Activated CD8-positive, alpha-beta memory T cell treated with anti-CD3 and anti-CD28 coated beads, Interleukin-2, amount 50 U/mL, for 24 hours (primary cell): ENCODE data around the gene CHAT.

Source experiments
- DNase-seq: peaks from one replicate; pipeline ENCODE4 v3.0.0-alpha.2; 2020; ENCODE audit errors: extremely low read depth

The CHAT gene

DNA sequence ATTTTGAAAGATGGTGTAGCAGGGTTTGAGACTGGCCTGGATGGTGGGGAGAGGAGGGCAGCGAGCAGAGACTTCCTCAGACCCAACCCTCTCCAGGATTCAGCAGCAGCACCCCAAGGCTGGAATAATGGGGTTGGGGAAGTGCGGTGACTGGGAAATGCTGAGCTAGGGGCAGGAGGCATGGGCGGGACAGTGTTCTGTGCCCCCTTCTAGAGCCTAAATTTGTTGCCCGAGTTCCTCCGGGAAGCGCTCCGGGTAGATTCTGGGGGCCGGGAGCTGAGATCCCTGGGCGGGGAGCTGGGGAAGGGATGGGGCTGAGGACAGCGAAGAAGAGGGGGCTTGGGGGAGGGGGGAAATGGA lies at the start of gene CHAT:
Gene CHAT (plus strand): TSS at position 156 of the 360 bp plus-strand sequence. CDS start 153 bp downstream, at position 309.
- no peak for DNase-seq

DNA sequence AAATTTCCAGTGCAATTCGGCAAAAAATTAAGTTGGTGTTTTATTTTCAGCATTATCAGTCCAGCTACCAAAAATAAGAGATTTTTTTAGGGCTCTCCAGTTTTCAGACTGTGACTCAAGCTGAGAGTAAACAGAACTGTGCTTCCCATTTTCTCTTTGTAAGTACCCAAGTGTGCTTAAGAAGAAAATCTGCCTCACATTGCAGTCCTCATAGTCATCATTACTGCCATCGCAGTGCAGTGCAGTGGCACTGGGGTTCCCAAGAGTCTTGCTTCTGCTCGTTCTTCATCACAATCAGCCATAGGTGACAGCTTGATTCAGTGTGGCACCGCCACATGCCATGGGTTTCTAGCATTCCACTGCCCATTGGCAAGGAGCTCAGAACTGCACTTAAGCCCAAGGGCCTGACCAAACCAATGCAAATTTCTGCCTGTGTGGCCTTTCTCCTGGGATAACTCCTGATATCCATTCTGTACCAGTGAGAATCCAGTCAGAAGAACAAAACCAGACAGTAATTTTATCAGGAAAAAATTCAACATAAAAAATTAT lies 49.3 kb upstream of the CHAT start:
- no peak for DNase-seq

DNA sequence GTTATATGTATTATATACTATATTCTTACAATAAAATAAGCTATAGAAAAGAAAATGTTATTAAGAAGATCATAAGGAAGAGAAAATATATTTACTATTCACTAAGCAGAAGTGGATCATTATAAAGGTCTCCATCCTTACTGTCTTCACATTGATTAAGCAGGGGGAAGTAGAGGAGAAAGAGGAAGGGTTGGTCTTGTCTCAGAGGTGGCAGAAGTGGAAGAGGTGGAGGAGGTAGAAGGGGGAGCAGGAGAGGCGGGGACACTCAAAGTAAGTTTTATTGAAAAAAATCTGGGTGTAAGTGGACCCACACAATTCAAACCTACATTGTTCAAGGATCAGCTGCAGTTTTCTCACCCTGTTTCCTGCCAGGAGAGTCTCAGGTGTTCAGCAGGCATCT lies 46.0 kb upstream of the CHAT start:
- DNase-seq: no peak

DNA sequence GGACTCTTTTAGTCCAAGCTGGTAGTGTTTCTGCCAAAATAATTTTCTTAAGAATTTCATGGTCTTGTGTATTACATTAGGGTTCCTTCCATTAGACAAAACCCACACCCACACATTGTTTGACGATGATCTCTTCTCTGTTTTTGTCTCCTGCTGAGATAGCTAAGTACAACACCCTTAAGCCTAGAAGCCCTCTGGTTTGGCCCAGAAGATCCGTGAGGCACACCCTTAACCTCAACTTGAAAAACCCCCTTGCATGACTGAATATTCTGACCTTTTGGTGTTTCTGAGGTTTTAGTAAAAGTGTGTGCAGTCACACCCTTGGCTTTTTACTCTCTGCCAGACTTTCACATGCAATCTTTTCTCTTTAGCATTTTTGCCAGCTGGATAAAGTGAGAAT lies 45.6 kb upstream of the CHAT start:
- DNase-seq: no peak

DNA sequence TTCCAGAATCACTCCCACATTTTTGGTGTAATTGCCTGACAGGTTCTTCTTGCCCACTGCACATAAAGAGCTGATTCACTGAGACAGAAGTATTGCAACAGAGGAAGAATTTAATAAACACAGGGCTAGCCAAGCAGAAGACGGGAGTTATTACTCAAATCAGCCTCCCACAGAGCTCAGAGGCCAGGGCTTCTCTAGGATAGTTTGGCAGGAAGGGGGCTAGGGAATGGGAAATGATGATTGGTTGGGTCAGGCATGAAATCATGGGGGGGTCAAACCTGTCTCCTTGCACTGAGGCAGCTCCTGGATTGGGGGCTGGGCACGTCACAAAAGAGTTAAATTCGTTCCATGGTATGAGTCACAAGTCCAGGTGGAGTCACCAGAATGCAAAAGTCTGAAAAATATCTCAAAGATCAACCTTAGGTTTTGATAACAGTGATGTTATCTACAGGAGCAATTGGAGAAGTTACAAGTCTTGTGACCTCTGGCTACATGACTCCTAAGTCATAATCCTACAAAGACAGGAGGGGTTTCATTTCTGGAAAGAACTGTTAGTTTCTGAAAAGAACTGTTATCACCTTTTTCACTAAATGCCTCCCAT lies 44.7 kb upstream of the CHAT start:
- DNase-seq: no peak

DNA sequence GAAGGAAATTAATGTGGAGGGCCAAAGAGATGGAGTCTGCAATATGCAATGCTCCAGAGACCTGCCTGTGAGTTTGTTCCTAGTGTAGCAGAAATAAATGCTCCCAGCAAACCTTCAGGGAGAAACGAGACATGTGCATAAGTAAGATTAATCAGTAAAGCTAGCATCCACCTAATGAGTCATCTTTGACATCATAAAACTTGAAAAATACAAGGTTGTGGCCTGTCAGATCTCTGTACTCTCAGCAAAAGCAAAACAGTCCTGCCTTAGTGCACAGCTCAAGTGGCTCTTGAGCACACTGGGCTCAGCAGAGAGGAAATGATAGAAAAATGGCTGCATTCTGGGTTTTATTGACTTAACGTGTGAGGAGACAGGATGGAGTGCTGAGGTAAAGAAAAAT lies 42.4 kb upstream of the CHAT start:
- DNase-seq: no peak

DNA sequence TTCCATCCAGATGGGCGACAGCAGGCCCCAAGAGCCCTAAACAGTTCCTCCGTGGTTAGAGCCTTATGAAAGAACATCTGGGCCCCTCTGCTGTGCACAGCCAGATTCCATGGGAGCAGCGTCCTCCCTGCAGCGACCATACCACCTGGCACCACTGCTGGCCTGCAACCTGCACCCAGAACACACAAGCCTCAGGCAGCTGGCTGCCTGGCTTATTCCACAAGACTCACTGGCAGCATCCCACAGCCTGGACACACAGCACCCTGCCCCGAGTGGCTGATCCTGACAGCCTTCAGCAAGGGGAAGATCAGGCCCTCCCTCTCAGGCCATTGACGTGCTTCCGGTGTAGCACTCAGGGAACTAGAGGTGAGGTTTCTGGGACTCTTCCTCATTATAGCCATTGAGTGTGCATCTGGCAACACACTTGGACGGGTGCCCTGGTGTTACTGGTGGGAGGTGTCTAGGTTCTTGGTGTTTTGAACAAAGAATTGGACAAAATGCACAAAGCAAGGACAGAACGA lies 41.2 kb upstream of the CHAT start:
- no peak for DNase-seq

DNA sequence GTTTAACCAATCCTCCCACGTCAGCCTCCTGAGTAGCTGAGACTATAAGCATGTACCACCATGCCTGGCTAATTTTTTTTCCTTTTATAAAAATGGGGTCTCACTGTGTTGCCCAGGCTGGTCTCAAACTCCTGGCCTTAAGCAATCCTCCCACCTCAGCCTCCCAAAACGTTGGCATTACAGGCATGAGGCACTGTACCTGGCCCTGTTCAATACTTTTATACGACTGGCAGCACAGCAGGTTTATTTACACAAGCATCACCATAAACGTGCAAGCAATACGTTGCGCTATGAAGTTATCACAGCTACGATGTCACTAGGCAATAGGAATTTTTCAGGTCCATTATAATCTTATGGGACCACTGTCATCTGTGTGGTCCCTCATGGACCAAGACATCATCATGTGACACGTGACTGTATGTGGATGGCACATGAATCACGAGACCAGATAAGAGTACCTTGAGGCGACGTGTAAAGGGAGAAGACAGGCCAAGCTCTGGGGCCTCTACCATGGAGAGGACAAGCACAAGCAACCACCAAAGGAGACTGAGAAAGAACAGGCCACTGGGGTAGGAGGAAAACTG lies 38.3 kb upstream of the CHAT start:
- no peak for DNase-seq

DNA sequence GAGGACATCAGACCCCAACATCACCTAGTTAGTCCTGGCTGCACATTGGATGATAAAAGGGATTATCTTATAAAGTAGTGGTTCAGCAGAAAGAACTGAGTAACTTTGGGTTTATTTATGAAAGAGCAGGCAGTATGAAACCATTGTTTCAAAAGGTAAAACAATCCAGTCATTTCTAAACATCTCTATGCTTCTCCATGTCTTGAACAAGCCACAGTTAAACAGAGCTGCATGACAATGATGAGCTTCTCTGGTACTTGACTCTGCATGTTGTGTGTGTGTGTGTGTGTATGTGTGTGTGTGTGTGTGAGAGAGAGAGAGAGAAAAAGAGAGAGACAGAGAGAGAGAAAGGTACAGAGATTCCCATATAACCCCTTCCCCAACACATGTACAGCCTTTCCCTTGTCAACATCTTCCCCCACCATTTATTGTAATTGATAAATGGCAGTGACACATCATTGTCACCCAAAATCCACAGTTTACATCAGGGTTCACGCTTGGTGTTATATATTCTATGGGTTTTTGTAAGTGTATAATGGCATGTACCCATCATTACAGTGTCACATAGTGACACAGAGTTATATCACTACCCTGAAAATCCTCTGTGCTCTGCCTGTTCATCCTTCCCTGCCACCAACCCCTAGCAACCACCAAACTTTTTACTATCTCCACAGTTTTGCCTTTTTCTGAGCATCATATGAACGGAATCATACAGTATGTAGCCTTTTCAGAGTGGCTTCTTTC lies 36.5 kb upstream of the CHAT start:
- DNase-seq: no peak

DNA sequence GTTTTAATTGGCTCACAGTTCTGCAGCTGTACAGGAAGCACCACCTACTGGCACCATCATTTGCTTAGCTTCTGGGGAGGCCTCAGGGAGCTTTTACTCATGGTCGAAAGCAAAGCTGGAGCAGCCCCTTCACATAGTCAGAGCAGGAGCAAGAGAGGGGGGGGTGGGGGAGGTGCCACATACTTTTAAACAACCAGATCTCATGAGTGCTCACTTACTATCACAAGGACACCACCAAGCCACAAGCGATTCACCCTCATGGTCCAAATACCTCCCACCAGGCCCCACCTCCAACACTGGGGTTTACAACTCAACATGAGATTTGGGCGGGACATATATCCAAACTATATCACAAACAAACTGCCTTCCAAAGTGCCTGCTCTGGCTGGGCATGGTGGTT lies 35.4 kb upstream of the CHAT start:
- no peak for DNase-seq

DNA sequence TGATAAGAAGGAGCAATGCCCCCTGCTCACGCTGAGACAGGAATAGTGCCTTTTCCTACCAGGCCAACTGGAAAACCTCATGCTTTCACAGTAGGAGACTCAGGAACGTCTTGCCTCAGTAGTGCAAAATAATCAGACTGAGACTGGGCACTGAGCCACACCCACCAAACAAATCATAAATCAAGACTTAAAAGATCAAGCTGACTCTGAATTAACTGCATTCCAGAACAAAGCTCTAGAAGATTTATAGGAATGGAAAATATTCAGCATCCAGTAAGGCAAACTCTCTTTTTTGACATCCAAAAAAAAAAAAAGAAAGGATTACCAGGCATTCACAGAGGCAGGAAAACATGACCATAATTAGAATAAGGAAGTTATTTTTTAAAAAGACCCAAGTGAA lies 34.2 kb upstream of the CHAT start:
- DNase-seq: no peak

DNA sequence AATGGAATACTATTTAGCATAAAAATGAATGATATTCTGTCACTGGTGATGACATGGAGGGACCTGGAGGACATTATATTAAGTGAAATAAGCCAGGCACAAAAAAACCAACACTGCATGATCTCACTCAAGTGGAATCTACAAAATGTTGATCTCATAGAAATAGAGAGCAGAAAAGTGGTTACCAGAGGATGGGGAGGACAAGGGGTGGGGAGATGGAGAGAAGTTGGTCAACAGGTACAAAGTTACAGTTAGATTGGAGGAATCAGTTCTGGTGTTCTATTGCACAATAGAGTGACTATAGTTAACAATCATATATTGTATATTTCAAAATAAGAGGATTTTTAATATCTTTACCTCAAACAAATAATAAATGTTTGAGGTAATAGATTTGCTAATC lies 28.4 kb upstream of the CHAT start:
- no peak for DNase-seq

DNA sequence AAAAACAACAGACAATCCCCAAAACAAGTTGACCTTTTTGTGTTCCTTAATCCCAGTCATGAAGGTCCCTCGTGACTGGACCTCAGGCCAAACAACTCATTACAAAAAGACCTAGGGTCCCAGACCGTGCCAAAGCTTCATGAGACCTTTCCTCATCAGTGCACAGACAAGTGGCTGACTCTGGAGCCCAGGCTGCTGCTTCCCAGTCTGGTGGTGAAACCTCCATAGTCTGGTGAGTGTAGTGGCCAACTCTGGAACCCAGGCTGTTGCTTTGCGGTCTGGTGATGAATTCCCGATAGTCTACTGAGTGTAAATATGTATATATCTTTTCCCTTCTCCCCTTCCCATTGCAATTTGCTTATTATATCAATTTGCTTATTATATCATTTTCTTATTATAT lies 25.9 kb upstream of the CHAT start:
- DNase-seq: no peak

DNA sequence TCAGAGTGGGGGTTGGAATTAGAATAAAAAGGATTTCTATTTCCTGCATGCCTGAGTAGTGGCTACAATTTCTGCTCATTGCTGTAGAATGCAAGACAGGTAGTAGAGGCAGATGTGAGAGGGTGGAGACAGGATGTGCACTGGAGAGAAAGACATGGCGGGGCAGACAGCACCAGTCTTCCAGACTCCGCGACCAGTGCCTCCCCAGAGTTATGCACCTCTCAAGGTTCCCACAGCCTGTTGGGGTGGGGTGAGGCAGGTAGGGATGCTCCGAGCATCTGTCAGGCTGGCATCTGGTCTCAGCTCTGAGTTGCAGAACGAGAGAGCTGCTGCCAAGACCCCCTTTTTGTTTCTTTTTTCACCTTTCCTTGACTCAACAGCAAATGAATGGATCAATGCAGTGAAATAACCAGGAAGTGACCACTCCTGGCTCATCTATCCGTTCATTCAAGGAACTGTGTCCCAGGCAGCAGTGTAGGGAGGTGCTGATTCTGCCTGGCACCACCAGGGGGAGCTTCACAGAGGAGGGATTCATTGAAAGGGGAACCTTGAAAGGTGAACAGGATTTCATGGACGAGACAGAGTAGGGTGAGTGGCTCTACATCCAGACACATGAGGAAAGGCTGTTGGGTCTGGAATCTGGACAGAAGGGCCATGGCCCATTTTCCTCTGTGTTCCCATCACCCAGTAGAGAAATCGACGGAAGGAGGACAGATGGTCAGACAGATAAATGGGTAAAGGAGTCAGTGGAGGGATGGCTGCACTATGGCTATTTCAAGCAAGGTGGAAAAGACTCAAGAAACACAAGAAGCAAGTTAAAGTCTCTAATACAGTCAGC lies 20.9 kb upstream of the CHAT start:
- peak; percentile 20 for DNase-seq

DNA sequence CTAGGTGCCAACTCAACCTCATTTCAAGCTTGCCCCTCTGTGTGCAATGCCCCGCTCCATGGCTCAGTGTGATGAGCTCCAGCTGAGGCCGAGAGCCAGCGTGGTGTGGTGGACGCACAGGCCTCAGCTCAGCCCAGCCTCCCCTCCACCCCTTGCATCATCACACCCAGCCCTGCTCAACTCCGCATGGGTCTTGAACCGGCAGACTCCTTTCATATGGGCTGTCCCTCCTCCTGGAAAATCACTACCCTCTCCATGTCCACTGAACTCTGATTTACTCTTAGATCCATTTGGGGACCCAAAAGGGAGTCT lies 20.3 kb upstream of the CHAT start:
- DNase-seq: no peak

DNA sequence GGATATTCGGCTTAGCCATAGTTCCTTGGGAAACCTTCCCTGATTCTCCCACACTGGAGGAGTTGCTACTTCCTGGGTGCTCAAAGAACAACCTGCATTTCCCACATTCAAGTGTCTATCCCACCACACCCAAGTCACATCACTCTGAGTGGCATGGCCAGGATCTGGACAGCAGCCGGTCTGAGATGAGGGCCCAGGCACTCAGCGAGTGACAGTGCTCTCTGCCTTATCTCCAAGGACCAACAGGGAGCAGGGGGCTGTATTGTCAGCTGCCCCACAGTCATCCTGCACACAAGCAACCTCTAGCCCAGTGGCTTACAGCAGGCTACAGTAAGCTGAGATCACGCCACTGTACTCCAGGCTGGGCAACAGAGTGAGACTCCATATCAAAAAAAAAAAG lies 19.8 kb upstream of the CHAT start:
- no peak for DNase-seq

DNA sequence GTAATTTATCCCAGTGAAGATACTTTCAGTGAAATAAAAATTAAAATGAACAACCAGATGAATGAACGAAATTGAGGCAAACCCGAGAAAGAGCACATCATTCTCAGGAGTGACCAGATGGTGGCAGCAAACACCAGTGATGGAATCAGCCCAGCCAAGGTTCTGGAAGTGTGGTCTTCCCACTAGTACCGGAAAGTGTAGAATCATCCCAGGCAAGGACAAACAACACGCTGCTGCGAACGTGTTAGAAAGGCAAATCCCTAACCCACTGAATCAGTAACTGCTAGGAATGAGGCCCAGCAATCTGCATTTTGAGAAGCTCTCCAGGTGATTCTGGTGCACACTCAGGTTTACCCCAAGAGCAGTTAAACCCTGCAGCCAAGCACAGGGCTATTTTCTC lies 19.2 kb upstream of the CHAT start:
- DNase-seq: no peak

DNA sequence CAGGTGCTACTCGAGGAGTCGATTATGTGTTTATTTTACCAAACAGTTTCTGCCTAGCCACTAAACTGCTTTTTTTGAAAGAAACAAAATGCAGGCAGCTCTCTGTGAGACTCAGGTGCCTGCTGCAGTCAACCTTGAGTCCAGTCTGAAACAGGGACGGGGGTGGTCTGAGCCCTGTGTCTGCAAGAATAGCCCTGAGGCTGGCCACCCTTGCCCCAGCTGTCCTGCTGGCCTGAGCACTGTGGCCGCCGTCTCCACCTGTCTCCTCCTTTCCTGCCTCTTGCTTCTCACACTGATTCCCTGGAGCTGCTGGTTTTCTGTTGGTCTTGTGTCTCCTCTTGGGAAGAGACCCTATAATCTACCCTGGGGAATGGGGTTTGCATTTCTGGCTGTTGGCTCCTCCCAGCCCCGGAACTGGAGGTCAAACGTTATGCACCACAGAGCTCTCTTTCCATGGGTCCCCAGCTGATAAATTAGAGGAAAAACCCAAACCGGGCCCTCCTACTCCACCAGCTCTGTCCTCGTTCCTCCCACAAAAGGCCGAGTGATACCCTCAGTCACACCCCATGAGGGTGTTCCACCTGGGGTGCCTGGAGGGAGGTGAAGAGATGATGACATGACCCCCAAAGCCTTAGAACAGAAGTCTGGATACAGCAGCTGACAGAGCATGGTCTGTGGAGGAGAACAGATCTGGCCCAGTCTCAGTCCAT lies 18.7 kb upstream of the CHAT start:
- no peak for DNase-seq

DNA sequence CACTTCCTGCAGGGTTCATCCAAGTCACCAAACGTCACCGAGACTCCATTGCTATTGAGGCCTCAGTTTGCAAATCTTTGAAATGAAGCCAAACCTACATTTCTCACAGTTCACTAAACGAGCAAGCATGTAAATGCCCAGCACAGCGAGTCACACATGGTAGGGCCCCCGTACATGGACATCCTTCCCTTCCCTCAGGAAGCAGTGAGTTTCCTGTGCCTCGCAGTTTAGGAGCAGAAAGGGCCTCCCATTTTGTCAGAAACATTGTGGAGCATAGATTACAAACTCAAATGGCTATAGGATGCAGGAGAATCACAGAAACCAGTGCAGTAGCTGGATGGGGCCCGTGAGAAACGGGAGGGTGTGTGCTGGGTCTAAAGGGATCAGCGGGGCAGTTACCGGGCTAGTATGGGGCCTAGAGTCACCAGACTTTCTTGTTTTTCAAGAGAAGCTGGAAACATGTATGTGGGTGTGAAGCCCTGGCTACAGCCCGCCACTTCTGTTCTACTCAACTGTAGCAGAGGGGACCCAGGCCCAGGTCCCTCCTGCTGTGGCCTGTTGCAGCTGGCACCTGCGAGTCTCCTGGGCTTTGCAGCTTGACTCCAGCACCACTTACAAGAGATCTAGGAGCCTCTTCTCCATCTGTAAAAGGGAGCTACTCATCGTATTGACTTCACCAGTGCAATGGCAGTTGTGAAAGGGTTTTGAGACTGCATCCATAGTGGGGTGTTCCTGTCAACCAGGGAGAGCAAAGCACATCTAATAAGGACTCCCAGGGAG lies 17.9 kb upstream of the CHAT start:
- no peak for DNase-seq

DNA sequence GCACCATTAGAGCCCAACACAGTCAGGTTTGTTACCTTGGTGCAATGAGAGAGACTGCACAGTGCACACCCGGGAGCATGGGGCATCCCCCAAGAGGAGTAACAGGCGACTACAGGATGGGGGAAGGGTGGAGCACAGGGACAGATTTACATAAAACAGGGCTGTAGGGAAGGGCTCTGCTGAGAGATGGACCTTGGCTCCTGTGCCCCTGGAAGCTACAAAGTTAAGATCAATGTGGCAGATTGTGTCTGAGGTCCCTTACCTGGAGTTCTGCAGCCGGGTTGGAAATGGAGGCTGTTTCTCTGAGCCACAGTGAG lies 17.4 kb upstream of the CHAT start:
- no peak for DNase-seq

DNA sequence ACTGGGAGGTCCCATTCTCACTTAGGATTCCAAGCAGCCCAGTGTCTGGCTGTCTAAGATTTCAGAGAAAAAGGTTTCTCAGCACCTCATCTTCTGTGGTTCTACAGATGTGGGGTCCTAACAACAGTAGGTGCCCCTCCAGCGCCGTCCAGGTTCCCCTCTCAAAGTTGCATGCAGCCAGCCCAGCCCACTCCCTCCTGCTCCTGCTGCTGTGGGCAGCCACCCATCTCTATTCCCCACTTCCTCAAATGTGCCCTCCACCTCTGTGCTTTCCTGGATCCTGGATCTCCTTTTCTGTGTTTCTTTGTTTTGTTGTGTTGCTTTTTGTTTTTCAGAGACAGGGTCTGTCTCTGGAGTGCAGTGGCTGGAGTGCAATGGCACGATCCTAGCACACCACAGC lies 17.0 kb upstream of the CHAT start:
- no peak for DNase-seq
